ENCODE data around the gene WNT9A. TPM values are rescaled to one million over a fixed set of nuclear protein-coding genes. Genes with fewer than 3 reads are reported as not detected.

The WNT9A gene
- total and polyA plus RNA-seq, 4 donors = 0.03 to 0.08 TPM; not detected in 2

DNA sequence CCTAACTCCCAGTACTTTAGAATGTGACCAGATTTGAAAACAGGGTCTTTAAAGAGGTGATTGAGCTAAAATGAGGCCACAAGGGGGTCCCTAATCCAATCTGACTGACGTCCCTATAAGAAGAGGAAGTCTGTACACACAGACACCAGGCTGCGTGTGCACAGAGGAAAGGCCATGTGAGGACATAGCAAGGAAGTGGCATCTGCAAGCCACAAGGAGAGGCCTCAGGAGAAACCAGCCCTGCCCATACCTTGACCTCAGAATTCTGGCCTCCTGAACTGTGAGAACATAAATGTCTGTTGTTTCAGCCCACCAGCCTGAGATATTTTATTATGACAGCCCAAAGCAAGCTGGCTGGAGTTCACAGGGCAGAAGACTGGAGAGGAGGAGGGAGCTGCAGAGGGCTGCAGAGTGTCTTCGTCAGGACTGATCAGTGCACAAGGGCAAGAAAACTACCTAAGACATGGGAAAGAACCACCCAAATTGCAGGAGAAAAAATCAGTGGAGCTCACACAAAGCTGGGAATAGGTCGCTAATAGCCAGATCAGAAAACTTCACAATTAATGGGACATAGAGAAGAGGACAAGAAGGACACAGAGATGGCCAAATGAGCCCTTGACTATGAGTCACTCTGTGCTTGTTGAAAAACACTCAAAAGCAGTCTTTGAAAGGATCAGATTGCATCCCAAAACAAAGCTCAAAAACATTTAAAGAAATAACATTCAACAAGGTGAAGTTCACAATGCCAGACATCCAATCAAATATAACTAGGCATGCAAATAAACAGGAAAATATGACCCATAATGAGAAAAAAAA lies 14.1 kb upstream of the WNT9A start:
- TF ChIP-seq, protein P1, sequence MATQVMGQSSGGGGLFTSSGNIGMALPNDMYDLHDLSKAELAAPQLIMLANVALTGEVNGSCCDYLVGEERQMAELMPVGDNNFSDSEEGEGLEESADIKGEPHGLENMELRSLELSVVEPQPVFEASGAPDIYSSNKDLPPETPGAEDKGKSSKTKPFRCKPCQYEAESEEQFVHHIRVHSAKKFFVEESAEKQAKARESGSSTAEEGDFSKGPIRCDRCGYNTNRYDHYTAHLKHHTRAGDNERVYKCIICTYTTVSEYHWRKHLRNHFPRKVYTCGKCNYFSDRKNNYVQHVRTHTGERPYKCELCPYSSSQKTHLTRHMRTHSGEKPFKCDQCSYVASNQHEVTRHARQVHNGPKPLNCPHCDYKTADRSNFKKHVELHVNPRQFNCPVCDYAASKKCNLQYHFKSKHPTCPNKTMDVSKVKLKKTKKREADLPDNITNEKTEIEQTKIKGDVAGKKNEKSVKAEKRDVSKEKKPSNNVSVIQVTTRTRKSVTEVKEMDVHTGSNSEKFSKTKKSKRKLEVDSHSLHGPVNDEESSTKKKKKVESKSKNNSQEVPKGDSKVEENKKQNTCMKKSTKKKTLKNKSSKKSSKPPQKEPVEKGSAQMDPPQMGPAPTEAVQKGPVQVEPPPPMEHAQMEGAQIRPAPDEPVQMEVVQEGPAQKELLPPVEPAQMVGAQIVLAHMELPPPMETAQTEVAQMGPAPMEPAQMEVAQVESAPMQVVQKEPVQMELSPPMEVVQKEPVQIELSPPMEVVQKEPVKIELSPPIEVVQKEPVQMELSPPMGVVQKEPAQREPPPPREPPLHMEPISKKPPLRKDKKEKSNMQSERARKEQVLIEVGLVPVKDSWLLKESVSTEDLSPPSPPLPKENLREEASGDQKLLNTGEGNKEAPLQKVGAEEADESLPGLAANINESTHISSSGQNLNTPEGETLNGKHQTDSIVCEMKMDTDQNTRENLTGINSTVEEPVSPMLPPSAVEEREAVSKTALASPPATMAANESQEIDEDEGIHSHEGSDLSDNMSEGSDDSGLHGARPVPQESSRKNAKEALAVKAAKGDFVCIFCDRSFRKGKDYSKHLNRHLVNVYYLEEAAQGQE (IDR thresholded peaks at IDR 0.05) = no peak
- TF ChIP-seq RXRA (IDR thresholded peaks at IDR 0.05) (no peak), JUND (IDR thresholded peaks at IDR 0.05) (no peak), TAF1 (conservative IDR thresholded peaks at IDR 0.05) (no peak), FOXA1 (IDR thresholded peaks at IDR 0.05) (no peak), SP1 (IDR thresholded peaks at IDR 0.05) (no peak), GABPA (IDR thresholded peaks at IDR 0.05 in 1 of 2, conservative IDR thresholded peaks at IDR 0.05 in 1 of 2) (no peak), FOXA2 (IDR thresholded peaks at IDR 0.05) (no peak), EGR1 (IDR thresholded peaks at IDR 0.05; ENCODE audit: low read depth in 2 of 2) (no peak), HNF4A (conservative IDR thresholded peaks at IDR 0.05) (no peak), RAD21 (IDR thresholded peaks at IDR 0.05) (no peak)
- TF ChIP-seq, protein P2, sequence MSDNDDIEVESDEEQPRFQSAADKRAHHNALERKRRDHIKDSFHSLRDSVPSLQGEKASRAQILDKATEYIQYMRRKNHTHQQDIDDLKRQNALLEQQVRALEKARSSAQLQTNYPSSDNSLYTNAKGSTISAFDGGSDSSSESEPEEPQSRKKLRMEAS (IDR thresholded peaks at IDR 0.05) = no peak
- TF ChIP-seq, protein P3, sequence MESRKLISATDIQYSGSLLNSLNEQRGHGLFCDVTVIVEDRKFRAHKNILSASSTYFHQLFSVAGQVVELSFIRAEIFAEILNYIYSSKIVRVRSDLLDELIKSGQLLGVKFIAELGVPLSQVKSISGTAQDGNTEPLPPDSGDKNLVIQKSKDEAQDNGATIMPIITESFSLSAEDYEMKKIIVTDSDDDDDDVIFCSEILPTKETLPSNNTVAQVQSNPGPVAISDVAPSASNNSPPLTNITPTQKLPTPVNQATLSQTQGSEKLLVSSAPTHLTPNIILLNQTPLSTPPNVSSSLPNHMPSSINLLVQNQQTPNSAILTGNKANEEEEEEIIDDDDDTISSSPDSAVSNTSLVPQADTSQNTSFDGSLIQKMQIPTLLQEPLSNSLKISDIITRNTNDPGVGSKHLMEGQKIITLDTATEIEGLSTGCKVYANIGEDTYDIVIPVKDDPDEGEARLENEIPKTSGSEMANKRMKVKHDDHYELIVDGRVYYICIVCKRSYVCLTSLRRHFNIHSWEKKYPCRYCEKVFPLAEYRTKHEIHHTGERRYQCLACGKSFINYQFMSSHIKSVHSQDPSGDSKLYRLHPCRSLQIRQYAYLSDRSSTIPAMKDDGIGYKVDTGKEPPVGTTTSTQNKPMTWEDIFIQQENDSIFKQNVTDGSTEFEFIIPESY (IDR thresholded peaks at IDR 0.05) = no peak
- TF ChIP-seq, protein P4, sequence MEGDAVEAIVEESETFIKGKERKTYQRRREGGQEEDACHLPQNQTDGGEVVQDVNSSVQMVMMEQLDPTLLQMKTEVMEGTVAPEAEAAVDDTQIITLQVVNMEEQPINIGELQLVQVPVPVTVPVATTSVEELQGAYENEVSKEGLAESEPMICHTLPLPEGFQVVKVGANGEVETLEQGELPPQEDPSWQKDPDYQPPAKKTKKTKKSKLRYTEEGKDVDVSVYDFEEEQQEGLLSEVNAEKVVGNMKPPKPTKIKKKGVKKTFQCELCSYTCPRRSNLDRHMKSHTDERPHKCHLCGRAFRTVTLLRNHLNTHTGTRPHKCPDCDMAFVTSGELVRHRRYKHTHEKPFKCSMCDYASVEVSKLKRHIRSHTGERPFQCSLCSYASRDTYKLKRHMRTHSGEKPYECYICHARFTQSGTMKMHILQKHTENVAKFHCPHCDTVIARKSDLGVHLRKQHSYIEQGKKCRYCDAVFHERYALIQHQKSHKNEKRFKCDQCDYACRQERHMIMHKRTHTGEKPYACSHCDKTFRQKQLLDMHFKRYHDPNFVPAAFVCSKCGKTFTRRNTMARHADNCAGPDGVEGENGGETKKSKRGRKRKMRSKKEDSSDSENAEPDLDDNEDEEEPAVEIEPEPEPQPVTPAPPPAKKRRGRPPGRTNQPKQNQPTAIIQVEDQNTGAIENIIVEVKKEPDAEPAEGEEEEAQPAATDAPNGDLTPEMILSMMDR (IDR thresholded peaks at IDR 0.05; ENCODE audit: low read depth, low read length, missing input control) = no peak
- H3K9ac ChIP-seq (ENCODE audit: low read depth in 1 of 2, low read length in 2 of 2) = no peak overlapping the region
- H3K27ac ChIP-seq (ENCODE audit: low read depth in 1 of 2, low read length in 2 of 2) = no peak overlapping the region
- no peak for DNase-seq (ENCODE audit: low spot score)
- no peak overlapping the region for H3K4me3 ChIP-seq (ENCODE audit: low read depth in 1 of 3, low read length in 3 of 3)
- H3K4me1 ChIP-seq (ENCODE audit: control insufficient read depth in 4 of 4, insufficient read depth in 4 of 4, low read length in 3 of 4) = no peaks in the 10 kb centered on the region
- no peaks in the 10 kb centered on the region for H3K36me3 ChIP-seq (ENCODE audit: control insufficient read depth in 4 of 4, insufficient read depth in 3 of 4, low read depth in 1 of 4, low read length in 3 of 4)
- WGBS = 57% methylated on average over 4 of the region's 4 CpGs
- H3K9me3 ChIP-seq (ENCODE audit: control insufficient read depth in 4 of 4, low read length in 3 of 4) = no peaks in the 10 kb centered on the region
- peaks cover 0 to 3% (median 1%) of the 10 kb centered on the region in 4 donors for H3K27me3 ChIP-seq (ENCODE audit: control insufficient read depth in 4 of 4, insufficient read depth in 4 of 4, low read length in 3 of 4)
